GM23338 (cell line): ENCODE measurements around the gene HERPUD1. TPM values are rescaled to one million over a fixed set of nuclear protein-coding genes. Genes with fewer than 3 reads are reported as not detected.

Experiments
- ATAC-seq: fragments of 200-7000 bp; cut with Tn5 transposase; 3 replicates; pipeline ENCODE4 v1.9.1; 2020
- DNase-seq: peaks from one replicate; pipeline ENCODE4 v3.0.0-alpha.2; 2015; ENCODE audit warnings: low spot score
- H2AFZ ChIP-seq: fragments of 200-600 bp; sonication (generic); 2 replicates; pipeline ENCODE4 v1.8.0; 2016; ENCODE audit warnings: antibody characterized with exemption, mild to moderate bottlenecking, moderate library complexity
- H3F3A ChIP-seq: fragments of 200-600 bp; sonication (generic); replicated peaks from 2 replicates; pipeline ENCODE4 v1.8.0; 2017; ENCODE audit warnings: antibody characterized with exemption, mixed run types, low read depth
- H3K27ac ChIP-seq: fragments of 200-600 bp; sonication (generic); 2 replicates; pipeline ENCODE4 v1.6.1; 2016; ENCODE audit warnings: low read depth
- H3K27me3 ChIP-seq: fragments of 200-600 bp; sonication (generic); 2 replicates; pipeline ENCODE4 v1.8.0; 2016; ENCODE audit warnings: mild to moderate bottlenecking, mixed run types, moderate library complexity; ENCODE audit not compliant: insufficient read depth
- H3K36me3 ChIP-seq: fragments of 200-600 bp; sonication (generic); 2 replicates; pipeline ENCODE4 v1.8.0; 2016; ENCODE audit warnings: mild to moderate bottlenecking; ENCODE audit not compliant: insufficient read depth
- H3K4me1 ChIP-seq: fragments of 200-600 bp; sonication (generic); 2 replicates; pipeline ENCODE4 v1.8.0; 2016; ENCODE audit warnings: mild to moderate bottlenecking, moderate library complexity; ENCODE audit not compliant: insufficient read depth
- H3K4me2 ChIP-seq: fragments of 200-600 bp; sonication (generic); 2 replicates; pipeline ENCODE4 v1.7.1; 2017; ENCODE audit warnings: mixed run types
- H3K4me3 ChIP-seq: fragments of 200-600 bp; sonication (generic); 2 replicates; pipeline ENCODE4 v1.6.1; 2016; ENCODE audit warnings: mixed run types
- H3K79me2 ChIP-seq: fragments of 200-600 bp; sonication (generic); replicated peaks from 2 replicates; pipeline ENCODE4 v1.8.0; 2017; ENCODE audit warnings: mild to moderate bottlenecking; ENCODE audit not compliant: insufficient read depth
- H3K9me2 ChIP-seq: fragments of 200-600 bp; sonication (generic); 2 replicates; pipeline ENCODE4 v1.8.0; 2017; ENCODE audit not compliant: insufficient read depth
- H4K20me1 ChIP-seq: fragments of 200-600 bp; sonication (generic); replicated peaks from 2 replicates; pipeline ENCODE4 v1.8.0; 2017; ENCODE audit warnings: mild to moderate bottlenecking; ENCODE audit not compliant: insufficient read depth
- H3K27ac Mint-ChIP-seq: 2 replicates; pipeline ENCODE4 v1.8.0; 2020; ENCODE audit warnings: inconsistent platforms, mild to moderate bottlenecking, moderate library complexity, mixed read lengths
- H3K27me3 Mint-ChIP-seq: 3 replicates; pipeline ENCODE4 v1.8.0; 2022; ENCODE audit warnings: low read depth, mild to moderate bottlenecking, moderate library complexity, mixed read lengths, inconsistent platforms; ENCODE audit not compliant: insufficient read depth, poor library complexity
- H3K36me3 Mint-ChIP-seq: 3 replicates; pipeline ENCODE4 v1.8.0; 2021; ENCODE audit warnings: low read depth, mild to moderate bottlenecking, inconsistent platforms, moderate library complexity, mixed read lengths
- H3K4me1 Mint-ChIP-seq: 3 replicates; pipeline ENCODE4 v1.8.0; 2020; ENCODE audit warnings: mild to moderate bottlenecking, inconsistent platforms, mixed read lengths
- H3K4me3 Mint-ChIP-seq: 3 replicates; pipeline ENCODE4 v1.8.0; 2021; ENCODE audit warnings: moderate library complexity, mild to moderate bottlenecking, inconsistent platforms, mixed read lengths
- H3K9me3 Mint-ChIP-seq: 3 replicates; pipeline ENCODE4 v1.8.0; 2020; ENCODE audit warnings: moderate library complexity, mild to moderate bottlenecking, inconsistent platforms, mixed read lengths
- CREB1 ChIP-seq: fragments of 250-450 bp; sonication (Bioruptor Pico); IDR thresholded peaks from 2 replicates; pipeline ENCODE4 v1.5.0; 2020; ENCODE audit warnings: low read depth, mild to moderate bottlenecking, moderate library complexity
- CTCF ChIP-seq, 2 experiments: fragments of 200-600 bp in 1 of 2; sonication (generic) in 1 of 2; conservative IDR thresholded peaks; 2 replicates each; pipeline versions ENCODE4 v1.5.1 to v1.6.1; 2016 to 2017; ENCODE audit warnings: antibody characterized with exemption in 2 of 2, low read depth in 2 of 2, mild to moderate bottlenecking in 2 of 2, moderate library complexity in 1 of 2
- ETS1 ChIP-seq: IDR thresholded peaks from 2 replicates; pipeline ENCODE4 v1.6.1; 2016; ENCODE audit warnings: antibody characterized with exemption
- EZH2 ChIP-seq: fragments of 200-600 bp; sonication (generic); IDR thresholded peaks from one replicate; pipeline ENCODE4 v1.8.0; 2017; ENCODE audit warnings: antibody characterized with exemption, mild to moderate bottlenecking, low read depth; ENCODE audit not compliant: unreplicated experiment
- EZH2phosphoT487 ChIP-seq: fragments of 200-600 bp; sonication (generic); IDR thresholded peaks from one replicate; pipeline ENCODE4 v1.8.1; 2018; ENCODE audit warnings: antibody characterized with exemption; ENCODE audit not compliant: unreplicated experiment
- JUNB ChIP-seq: IDR thresholded peaks from one replicate; pipeline ENCODE4 v1.6.1; 2016; ENCODE audit warnings: antibody characterized with exemption; ENCODE audit not compliant: unreplicated experiment
- NANOG ChIP-seq: IDR thresholded peaks from 2 replicates; pipeline ENCODE4 v1.6.1; 2016; ENCODE audit warnings: antibody characterized with exemption, borderline replicate concordance
- POLR2AphosphoS5 ChIP-seq: IDR thresholded peaks from 2 replicates; pipeline ENCODE4 v1.6.1; 2016; ENCODE audit warnings: antibody characterized with exemption, low read depth
- REST ChIP-seq: IDR thresholded peaks from one replicate; pipeline ENCODE4 v1.6.1; 2018; ENCODE audit warnings: antibody characterized with exemption; ENCODE audit not compliant: unreplicated experiment
- STAT1 ChIP-seq: IDR thresholded peaks from one replicate; pipeline ENCODE4 v1.6.1; 2016; ENCODE audit warnings: antibody characterized with exemption; ENCODE audit not compliant: unreplicated experiment
- ZNF114 ChIP-seq: fragments of 250-450 bp; sonication (Bioruptor Pico); IDR thresholded peaks from 2 replicates; pipeline ENCODE4 v1.5.0; 2020; ENCODE audit warnings: mild to moderate bottlenecking, moderate library complexity
- ZNF331 ChIP-seq: fragments of 250-450 bp; sonication (Bioruptor Pico); IDR thresholded peaks from 2 replicates; pipeline ENCODE4 v1.5.0; 2020; ENCODE audit warnings: low read depth, mild to moderate bottlenecking, moderate library complexity
- ZNF462 ChIP-seq: fragments of 250-450 bp; sonication (Bioruptor Pico); IDR thresholded peaks from 2 replicates; pipeline ENCODE4 v1.5.0; 2020; ENCODE audit warnings: mild to moderate bottlenecking, moderate library complexity
- polyA plus RNA-seq: library from polyadenylated mRNA; unstranded; fragments of >200 nt; fragmentation: Nextera tagmentation; extraction: Ambion mirVana; gene quantifications from 2 replicates; pipeline ENCODE4 v1.2.1, GENCODE V29; 2016
- total RNA-seq: library from RNA; depleted of rRNA; stranded (reverse); fragments of >200 nt; shearing (Covaris generic); gene quantifications from 2 replicates; pipeline ENCODE4 v1.2.3, GENCODE V29; 2014

HERPUD1 gene
- total and polyA plus RNA-seq, 2 experiments from 2014 or later: 41.1 to 44.1 TPM

GRCh38 chr16:56941856-56942331, 10.0 kb downstream of the HERPUD1 start:
- no peaks in the 10 kb centered on the region for H3K27me3 ChIP-seq
- H3K27ac ChIP-seq: no peak overlapping the region
- Mint-ChIP-seq H3K9me3 (no peaks in the 10 kb centered on the region), H3K27ac (no peak overlapping the region), H3K4me1 (peaks cover 8% of the 10 kb centered on the region), H3K27me3 (peaks cover 6% of the 10 kb centered on the region), H3K4me3 (no peak overlapping the region), H3K36me3 (peaks cover 80% of the 10 kb centered on the region)
- no peak overlapping the region for H2AFZ ChIP-seq
- no peak overlapping the region for H3K4me3 ChIP-seq
- H3K4me2 ChIP-seq: no peak overlapping the region
- peaks cover 5% of the 10 kb centered on the region; the same call in 1 of the 2 replicates for H4K20me1 ChIP-seq
- H3K4me1 ChIP-seq: no peaks in the 10 kb centered on the region
- DNase-seq (no peak), ATAC-seq (no peak)
- TF ChIP-seq EZH2phosphoT487: no peak
- no peak for TF ChIP-seq STAT1
- TF ChIP-seq CREB1: no peak
- TF ChIP-seq ZNF462 (CRISPR knock-in tag): no peak
- TF ChIP-seq ETS1: no peak
- TF ChIP-seq REST: no peak
- TF ChIP-seq JUNB: no peak
- TF ChIP-seq ZNF331 (CRISPR knock-in tag): no peak
- TF ChIP-seq EZH2: no peak
- no peak for TF ChIP-seq POLR2AphosphoS5
- no peak for TF ChIP-seq NANOG
- no peak for TF ChIP-seq CTCF (conservative IDR thresholded peaks at IDR 0.05; ENCODE audit: low read depth in 2 of 2)
- no peak for TF ChIP-seq ZNF114
- H3K79me2 ChIP-seq: 0 out of 2 replicates have a peak, but pooled peaks cover 5% of the 10 kb centered on the region
- H3K9me2 ChIP-seq: no peaks in the 10 kb centered on the region
- no peaks in the 10 kb centered on the region for H3F3A ChIP-seq
- peaks cover 63% of the 10 kb centered on the region for H3K36me3 ChIP-seq
